AG04449 (cell line): ENCODE measurements around the gene HYDIN.

Experiments used
- CTCF ChIA-PET: fragments of 350-600 bp; formaldehyde crosslinking; extraction: SDS; loops from one replicate; lab custom pipeline; 2021; ENCODE audit warnings: antibody characterized with exemption; lab: Yijun Ruan, JAX
- POLR2A ChIA-PET: fragments of 400-600, 350-600 bp; formaldehyde crosslinking; extraction: SDS; loops from one replicate; lab custom pipeline; 2020; ENCODE audit warnings: antibody characterized with exemption, inconsistent platforms; lab: Yijun Ruan, JAX
- DNase-seq: peaks from one replicate; pipeline ENCODE4 v3.0.0-alpha.2; 2010; ENCODE audit warnings: low read depth, low spot score
- H3K4me3 ChIP-seq: 2 replicates; pipeline ENCODE4 v1.5.1; 2011; ENCODE audit warnings: low read depth, mild to moderate bottlenecking, control low read depth, low read length
- TF ChIP-seq, protein P1 (sequence below): IDR thresholded peaks from one replicate; pipeline ENCODE4 v1.5.1; 2011; ENCODE audit warnings: mild to moderate bottlenecking, moderate library complexity, low read length, control low read depth, inconsistent platforms; ENCODE audit not compliant: insufficient read depth; ENCODE audit errors: missing control alignments

Gene HYDIN

GRCh38 chr16:70759666-70760065 lies 470.9 kb downstream of the HYDIN start:
- no peak for DNase-seq
- TF ChIP-seq, protein P1, sequence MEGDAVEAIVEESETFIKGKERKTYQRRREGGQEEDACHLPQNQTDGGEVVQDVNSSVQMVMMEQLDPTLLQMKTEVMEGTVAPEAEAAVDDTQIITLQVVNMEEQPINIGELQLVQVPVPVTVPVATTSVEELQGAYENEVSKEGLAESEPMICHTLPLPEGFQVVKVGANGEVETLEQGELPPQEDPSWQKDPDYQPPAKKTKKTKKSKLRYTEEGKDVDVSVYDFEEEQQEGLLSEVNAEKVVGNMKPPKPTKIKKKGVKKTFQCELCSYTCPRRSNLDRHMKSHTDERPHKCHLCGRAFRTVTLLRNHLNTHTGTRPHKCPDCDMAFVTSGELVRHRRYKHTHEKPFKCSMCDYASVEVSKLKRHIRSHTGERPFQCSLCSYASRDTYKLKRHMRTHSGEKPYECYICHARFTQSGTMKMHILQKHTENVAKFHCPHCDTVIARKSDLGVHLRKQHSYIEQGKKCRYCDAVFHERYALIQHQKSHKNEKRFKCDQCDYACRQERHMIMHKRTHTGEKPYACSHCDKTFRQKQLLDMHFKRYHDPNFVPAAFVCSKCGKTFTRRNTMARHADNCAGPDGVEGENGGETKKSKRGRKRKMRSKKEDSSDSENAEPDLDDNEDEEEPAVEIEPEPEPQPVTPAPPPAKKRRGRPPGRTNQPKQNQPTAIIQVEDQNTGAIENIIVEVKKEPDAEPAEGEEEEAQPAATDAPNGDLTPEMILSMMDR: no peak
- POLR2A ChIA-PET: interaction anchor here (0.9 to 2.4 kb wide), 3 partner anchors 9 to 56 kb away, joined by 3 to 15 read pairs (median 8); no protein-coding TSS in a partner anchor
- CTCF ChIA-PET: interaction anchor here (0.6 to 8.6 kb wide), 7 partner anchors 9 to 850 kb away, joined by 3 to 106 read pairs (median 4); no protein-coding TSS in a partner anchor
- no peak overlapping the region for H3K4me3 ChIP-seq

- ChIA-PET POLR2A (no interaction called here), CTCF (interaction anchor here (1.5 to 8.6 kb wide), 3 partner anchors 8 to 12 kb away, joined by 3 to 106 read pairs (median 4); no protein-coding TSS in a partner anchor)
- TF ChIP-seq, protein P1: no peak
- no peak overlapping the region for H3K4me3 ChIP-seq
- no peak for DNase-seq
Observed at GRCh38 chr16:70758786-70759185, 471.7 kb downstream of the HYDIN start.
